Adrenal gland (tissue), 5 donors: ENCODE data around the gene SMAD3.

ENCODE experiments used
- CTCF ChIP-seq, 6 experiments: fragments of 450-650 bp in 4 of 6; fragments of 200-600 bp in 2 of 6; sonication (generic) in 1 of 6; IDR thresholded peaks; 1 replicate in 5 of 6; 2 replicates in 1 of 6; pipeline versions ENCODE4 v1.5.1 to v1.8.0; 2016 to 2021; ENCODE audit warnings: antibody characterized with exemption in 6 of 6, mild to moderate bottlenecking in 2 of 6, moderate library complexity in 1 of 6
- POLR2A ChIP-seq, 2 donors: fragments of 450-650 bp; IDR thresholded peaks; one replicate each; pipeline ENCODE4 v1.6.1; 2017; ENCODE audit warnings: antibody characterized with exemption in 2 of 2, mild to moderate bottlenecking in 2 of 2, moderate library complexity in 1 of 2
- donor health status: DM: no; HTN: no; CAD: no.

GRCh38 chr15:67091071-67091979 lies 25.9 kb downstream of the SMAD3 start:
- no peak for TF ChIP-seq CTCF (IDR thresholded peaks at IDR 0.05)
- no peak for TF ChIP-seq POLR2A (IDR thresholded peaks at IDR 0.05)
